Activated CD4-positive, alpha-beta T cell treated with anti-CD3 and anti-CD28 coated beads, Interleukin-2, amount 50 U/mL, for 16 hours (primary cell): ENCODE data around the gene PARP9.
"Not testable (repeated sequence)": the region's sequence is repeated elsewhere in the genome, so short reads cannot be mapped to it uniquely, and the experiment has no call there.

Experiments used
- DNase-seq: peaks from one replicate; pipeline ENCODE4 v3.0.0-alpha.2; 2020

The PARP9 gene

DNA sequence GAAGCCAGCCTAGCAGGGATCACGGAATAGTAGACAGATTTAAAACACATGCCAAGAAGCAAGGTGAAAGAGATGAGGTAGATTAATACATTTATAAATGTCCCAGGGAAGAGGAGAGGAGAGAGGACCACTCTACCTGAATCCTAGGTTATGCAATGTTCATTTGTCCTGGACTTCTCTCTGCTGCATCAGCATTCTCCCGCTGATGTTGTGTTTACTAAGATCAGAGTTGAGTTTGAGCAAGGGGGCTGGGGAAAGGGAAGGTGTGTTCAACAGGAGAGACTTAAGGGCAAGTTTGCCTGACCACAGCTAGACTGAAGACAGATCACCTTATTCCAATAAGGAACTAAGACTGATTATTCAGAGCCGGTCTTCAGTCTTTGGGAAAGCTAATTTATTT, 48.2 kb downstream of the PARP9 start:
- no peak for DNase-seq

DNA sequence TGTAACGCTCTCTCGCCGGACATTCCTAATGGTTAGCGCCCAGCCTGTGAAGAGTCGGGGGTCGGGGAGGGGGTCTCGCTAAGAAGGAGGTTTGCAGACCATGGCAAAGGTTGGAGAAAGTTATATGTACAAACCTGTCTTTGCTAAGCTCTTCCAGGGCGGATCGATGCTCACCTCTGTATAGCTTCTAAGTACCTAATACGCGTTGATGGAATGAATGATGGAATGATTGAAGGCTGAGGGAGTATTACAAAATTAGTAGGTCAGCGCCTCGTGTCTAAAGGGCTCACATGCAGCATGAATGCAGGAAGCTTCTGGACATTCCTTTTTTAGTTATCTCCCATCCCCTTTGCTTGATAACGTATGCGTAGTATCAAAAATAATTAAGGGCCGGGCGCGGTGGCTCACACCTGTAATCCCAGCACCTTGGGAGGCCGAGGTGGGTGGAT, 49.1 kb downstream of the PARP9 start:
- DNase-seq, result no peak

DNA sequence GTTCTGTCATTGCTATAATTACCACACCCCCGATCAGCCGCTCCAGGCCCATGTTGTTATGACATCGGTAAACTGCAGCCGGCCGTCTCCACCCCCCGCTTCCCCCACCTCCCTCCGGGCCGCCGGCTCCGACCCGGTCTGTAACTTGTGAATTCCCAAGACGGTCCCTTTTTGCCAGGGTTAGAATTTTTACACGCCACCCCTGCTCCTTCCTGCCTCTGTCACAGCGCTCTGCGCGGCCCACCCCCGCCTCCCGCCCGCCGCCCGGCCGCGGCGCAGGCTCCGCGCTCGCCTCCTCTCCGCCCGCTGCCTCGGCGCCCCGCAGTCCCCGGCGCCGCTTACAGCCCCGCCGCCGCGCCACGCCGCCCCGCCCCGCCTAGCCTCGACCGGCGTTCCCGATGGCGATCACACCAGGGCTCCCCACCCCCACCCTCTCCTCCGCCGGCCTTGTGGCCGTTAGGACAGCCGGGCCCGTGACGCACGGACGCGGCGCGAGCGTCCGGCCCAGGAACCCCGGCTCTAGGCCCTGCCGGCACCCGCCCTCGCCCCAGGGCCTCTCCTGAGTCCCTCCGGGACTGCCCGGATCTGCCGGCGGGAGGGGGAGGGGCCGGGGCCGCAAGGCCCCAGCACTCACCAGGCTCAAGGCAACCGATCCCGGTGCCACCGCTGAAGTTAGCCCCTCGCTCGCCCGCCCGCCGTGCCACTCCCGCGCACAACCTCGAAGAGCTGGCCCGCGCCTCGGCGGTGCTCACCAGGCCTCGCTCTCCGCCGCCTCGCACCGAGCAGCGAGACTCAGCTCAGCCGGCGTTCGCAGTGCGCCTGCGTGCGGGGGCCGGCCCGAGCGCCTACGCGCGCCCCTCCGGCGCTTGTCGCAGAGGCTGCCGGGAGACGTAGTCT, 49.7 kb downstream of the PARP9 start, which contains the start of gene KPNA1:
Gene KPNA1 (minus strand): TSS at position 817 of the 897 bp plus-strand sequence. CDS start 18,374 bp downstream, outside the sequence.
- DNase-seq, result peak; percentile 91

DNA sequence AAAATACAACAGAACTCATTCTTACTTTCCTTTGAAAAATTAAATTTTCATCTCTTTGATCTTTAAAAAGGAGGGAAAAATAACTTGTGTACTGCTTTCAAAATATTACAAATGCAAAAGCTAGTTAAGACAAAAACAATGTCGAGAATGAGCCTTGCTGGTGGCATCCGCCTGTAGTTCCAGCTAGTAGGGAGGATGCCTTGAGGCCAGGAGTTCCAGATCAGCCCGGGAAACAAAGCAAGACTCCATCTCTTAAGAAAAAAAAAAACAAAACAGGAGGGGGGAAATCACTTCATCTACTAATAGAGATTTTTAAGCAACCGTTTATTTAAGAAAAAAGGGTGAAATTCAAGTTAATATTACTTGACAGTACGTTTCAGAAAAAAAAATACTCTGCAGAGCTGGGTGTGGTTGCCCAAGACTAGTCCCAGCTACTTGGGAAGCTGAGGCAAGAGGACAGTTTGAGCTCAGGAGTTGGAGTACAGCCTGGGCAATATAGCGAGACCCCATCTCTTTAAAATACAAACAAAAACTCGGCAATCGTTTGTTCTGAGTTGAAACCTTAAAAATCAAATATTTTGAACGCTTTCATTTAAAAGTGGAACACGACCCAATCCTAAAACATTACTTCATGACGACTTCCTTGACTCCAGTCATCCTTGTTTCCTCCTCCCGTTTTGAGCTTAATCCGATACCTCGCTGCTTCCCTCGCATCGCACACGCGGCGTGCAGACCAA, 50.5 kb downstream of the PARP9 start:
- no peak for DNase-seq

DNA sequence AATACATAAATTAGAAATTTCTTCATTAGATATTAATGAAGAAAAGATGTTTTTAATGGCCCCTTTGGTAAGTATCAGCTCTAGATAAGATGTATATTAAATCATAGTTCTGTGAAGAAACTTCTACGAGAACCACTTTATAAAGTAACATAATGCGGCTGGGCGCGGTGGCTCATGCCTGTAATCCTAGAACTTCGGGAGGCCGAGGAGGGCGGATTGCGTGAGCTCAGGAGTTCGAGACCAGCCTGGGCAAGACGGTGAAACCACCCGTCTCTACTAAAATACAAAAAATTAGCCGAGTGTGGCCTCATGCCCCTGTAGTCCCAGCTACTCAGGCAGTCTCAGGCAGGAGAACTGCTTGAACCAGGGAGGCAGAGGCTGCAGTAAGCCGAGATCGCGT, 51.8 kb downstream of the PARP9 start:
- no peak for DNase-seq

DNA sequence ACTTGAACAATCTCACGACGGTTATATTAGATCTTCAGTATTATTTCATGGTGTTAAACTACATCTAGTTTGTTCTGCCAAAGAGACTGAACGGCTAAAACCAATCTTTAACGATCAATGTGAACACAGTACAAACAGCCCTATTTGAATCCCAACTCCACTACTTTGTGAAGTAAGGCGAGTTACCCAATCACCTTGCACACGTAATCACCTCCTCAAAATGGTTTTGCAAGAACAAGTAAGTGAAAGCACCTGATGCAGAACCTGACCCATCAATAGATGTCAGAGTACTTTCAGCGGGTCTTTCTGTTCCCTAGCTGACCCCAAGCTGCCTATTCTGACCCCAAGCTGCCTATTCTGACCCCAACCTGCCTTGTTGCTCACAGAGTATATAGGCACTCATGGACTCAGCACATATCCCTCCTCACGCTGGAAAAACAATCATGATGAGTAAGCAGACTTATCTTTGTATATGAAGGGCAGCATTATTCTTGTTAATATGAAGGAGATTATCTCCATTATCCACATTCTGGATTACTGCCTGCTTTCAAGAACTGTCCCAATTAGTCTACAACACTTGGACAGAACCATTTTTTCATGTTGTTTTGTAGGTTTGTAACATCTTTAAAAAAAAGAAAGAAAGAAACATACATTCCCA, 53.1 kb downstream of the PARP9 start:
- no peak for DNase-seq

DNA sequence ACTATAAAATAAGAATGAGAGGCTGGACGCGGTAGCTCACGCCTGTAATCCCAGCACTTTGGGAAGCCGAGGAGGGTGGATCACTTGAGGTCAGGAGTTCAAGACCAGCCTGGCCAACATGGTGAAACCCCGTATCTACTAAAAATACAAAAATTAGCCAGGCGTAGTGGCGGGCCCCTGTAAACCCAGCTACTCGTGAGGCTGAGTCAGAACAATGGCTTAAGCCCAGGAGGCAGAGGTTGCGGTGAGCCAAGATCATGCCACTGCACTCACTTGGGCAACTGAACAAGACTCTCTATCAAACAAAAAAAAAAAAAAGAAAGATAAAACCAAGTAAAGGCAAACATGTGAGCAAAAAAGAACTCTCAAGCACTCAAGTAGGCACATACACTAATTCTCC, 55.2 kb downstream of the PARP9 start:
- DNase-seq, result not testable (repeated sequence)

DNA sequence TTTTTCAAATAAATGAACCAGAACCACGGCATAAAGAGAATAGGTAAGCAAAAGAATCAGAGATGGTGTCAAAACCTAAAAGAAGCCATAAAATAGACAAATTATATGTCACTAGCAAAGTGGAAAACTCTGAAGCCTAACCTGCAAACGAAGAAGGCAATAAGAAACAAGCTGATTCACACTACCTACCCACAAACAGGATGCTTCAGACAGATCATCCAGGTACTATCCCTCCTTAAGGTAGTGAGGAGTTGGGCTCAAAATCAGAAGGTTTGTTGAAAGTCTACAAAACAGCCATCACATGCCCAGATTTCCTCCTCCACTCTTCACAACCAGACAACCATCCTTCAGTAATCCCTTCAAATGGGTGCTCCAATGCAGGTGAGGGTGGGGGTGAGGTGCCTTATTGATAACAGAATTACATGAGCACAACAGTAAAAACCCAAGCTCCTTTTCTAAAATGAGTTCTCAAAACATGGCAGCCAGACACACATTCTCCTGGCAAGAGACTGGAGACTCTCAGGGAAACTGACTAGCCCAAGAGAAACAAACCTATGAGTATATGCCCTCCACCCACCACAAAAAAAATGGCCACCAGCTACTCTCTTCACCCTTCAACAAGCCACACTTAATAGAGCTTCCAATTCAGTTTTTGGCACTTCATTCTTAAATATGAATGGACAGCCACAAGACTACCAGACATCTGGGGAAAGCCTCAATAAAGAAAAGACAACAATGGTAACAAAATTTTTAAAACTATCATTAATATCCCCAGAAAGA, 55.8 kb downstream of the PARP9 start:
- no peak for DNase-seq

DNA sequence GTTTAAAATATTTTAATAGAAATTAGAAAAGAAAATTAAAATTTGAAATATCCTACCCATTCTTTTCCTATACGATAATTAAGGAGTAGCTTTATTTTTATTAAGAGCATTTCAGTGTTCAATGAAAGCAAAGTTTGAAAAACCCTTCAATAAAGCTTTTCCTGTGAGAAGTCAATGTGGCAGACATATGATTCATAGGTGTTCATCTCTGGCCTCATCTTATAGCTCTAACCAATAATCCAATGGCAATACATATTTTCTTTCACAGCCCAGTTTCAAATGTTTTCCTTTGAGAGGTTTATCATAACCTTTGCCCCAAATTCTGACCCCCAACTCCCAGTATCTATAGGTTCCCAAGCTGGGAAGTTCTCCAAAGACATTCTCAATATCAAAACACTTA, 57.6 kb downstream of the PARP9 start:
- DNase-seq, result no peak

DNA sequence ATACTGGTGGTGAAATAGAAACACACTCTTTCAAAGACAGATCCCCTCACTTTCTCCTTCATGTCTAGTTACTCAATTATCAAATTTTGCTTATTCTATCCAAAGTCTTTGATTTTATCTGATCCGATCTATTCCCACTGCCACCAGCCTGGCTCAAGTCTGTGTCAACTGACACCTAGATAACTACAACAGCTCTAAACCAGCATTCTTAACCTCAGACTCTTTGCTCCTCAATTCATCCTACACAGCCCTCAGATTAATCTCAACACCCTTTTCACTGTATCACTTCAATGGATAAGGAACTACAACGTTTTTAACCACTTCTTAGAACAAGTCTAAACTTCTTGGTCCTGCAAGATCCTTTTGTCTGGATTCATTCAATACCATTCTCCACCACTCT, 58.4 kb downstream of the PARP9 start:
- DNase-seq, result no peak

DNA sequence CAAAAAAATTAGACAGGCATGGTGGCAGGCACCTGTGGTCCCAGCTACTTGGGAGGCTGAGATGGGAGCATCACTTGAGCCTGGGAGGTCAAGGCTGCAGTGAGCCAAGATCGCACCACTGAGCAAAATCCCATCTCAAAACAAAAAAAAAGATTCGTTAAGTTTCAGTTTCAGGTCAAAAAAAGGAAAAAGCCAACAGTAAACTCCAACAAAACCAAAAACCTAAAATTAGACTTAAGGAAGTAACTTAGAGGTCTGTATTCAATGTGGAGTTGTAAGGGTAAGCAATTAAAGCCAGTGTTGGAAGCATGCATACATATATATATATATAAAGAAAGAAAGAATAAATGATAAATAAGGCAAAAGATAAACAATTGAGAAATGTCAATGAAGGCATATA, 61.2 kb downstream of the PARP9 start:
- DNase-seq, result no peak

DNA sequence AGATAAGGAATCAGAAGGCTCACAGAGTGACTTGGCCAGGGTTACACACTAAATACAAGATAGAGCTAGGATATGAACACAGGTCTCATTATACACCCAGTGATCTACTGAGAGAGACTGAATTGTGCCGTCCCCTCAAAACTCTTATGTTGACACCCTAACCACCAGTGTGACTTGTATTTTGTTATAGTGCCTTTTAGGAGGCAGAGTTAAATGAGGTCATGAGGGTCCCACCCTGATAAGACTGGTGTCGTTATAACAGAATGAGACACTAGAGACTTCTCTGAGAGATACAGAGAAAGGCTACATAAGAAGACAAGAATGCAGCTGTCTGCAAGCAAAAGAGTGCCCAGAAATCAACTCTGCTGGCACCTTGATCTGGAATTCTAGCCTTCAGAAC, 62.0 kb downstream of the PARP9 start:
- DNase-seq, result no peak

DNA sequence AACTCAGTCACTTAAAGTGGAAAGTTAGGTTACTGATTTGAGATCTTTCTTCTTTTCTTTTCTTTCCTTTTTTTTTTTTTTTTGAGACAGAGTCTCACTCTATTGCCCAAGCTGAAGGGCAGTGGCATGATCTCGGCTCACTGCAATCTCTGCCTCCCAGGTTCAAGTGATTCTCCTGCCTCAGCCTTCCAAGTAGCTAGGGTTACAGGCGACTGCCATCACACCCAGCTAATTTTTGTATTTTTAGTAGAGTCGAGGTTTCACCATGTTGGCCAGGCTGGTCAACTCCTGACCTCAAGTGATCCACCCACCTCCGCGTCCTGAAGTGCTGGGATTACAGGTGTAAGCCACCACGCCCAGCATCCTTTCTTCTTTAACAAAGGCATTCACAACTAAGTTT, 63.1 kb downstream of the PARP9 start:
- DNase-seq, result not testable (repeated sequence)

DNA sequence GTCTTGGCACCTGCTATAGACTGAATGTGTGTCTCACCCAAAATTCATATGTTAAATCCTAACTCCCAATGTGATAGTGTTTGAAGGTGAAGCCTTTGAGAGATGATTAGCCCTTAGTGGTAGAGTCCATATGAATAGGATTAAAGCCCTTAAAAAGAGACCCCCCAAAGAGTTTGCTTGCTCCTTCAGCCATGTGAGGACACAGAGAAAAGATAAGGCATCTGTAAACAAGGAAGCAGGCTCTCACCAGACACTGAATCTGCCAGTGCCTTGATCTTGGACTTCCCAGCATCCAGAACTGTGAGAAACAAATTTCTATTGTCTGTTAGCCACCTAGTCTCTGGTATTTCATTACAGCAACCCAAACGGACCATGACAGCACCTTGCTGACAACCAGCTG, 65.9 kb downstream of the PARP9 start:
- DNase-seq, result no peak

DNA sequence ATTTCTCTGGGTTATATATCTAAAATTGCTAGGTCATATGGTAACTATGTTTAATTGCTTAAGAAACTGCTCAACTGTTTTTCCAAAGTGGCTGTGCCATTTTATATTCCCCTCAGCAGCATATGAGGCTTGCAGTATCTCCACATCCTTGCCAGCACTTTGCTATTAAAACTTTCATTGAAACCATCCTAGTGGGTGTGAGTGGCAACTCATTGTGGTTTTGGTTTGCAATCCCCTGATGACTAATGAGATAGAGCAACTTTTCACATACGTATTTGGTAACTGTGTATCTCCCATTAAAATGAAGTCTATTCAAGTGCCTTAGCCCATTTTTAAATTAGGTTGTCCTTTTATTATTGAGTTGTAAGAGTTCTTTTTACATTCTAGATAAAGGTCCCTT, 66.7 kb downstream of the PARP9 start:
- DNase-seq, result peak; percentile 77

DNA sequence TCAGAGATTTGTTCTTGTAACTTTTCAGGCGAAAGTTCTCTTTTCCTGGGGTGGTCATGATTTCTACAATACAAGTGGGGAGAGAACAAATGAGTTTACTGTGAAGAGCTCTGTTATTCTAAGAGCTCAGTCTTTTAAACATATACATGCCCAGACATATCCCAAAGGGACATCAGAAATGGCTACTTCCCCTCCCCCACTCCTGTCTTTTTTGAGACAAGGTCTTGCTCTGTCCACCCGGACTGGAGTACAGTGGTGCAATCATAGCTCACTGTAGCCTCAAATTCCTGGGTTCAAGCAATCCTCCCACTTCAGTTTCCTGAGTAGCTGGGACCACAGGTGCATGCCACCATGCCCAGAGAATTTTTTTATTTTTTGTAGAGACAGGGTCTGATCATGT, 67.6 kb downstream of the PARP9 start:
- no peak for DNase-seq

DNA sequence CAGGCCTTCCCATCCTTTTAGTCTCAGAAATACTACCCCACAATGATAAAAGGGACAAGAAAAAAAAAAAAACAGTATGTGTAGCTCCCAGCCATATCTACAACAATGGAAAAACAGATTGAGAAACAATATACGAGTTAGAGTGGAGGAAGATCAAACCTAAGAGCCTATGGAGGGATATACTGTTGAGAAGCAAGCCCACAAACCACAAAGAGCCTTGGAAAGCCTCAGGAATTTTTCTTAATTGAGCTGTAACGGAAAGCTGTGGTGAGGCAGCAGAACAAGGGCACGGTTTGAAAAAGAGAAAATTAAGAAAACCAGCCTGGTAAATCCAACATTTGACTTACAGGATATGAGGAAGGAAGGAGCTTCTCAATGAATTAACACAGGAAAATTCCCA, 70.8 kb downstream of the PARP9 start:
- no peak for DNase-seq

DNA sequence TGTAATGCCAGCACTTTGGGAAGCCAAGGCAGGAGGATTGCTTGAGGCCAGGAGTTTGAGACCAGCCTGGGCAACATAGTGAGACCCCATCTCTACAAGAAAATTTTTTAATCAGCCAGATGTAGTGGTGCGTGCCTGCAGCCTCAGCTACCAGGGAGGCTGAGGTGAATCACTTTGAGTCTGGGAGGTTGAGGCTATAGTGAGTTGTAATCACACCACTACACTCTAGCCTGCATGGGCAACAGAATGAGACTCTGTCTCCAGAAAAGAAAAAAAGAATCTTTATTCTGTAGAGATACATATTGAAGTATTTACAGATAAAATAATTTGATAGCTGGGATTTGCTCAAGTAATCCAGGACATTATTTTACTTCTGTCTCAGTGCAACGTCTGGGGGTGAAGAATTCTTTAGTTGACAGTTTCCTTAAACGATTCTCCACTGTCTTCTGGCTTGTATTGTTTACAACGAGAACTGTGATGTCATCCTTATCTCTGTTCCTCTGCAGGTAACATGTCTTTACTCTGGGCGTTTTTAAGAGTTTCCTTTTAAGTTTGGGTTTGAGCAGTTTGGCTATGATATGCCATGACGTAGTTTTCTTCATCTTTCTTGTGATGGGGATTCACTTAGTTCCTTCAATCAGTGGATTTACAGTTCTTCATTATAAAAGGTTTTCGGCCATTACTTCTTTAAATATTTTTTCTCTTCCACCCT, 75.7 kb downstream of the PARP9 start:
- DNase-seq, result peak; percentile 8

DNA sequence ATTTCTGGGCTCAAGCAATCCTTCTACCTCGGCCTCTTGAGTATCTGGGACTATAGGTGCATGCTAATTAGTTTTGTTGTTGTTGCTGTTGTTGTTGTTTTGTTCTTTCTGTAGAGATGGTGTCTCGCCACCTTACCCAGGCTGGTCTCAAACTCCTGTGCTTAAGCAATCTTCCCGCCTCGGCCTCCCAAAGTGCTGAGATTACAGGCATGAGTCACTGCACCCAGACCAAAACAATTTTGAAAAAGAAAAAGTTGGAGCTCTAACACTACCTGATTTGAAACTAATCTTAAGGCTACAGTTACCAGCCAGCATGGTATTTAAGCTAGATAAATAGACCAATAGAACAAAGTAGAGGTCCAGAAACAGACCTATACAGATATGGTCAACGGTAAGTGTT, 79.1 kb downstream of the PARP9 start:
- no peak for DNase-seq

DNA sequence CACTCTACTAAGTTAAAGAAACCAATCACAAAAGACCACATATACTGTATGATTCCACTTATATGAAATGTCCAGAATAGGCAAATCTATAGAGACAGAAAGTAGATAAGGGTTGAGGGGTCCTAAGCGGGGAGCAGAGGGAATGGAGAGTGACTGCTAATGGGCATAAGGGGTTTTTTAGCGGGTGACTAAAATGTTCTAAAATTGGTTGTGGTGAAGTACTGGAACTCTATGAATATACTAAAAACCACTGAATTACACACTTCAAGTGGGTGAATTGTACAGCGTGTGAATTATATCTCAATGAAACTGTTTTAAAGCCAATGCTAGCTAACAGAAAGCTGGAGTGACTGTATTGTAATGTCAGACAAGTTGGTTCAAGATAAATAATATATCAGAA, 82.7 kb downstream of the PARP9 start:
- DNase-seq, result no peak
